HepG2 (cell line): ENCODE measurements around the gene TCTA. TPM values are rescaled to one million over a fixed set of nuclear protein-coding genes. Genes with fewer than 3 reads are reported as not detected.
A peak's percentile ranks its signal among the peaks of the same experiment; 100 is the strongest.

Experiments used
- ARNT2 ChIP-seq: sonication (generic); formaldehyde crosslinking; IDR thresholded peaks from 2 replicates; pipeline ENCODE4 v1.8.0; 2022; ENCODE audit warnings: mild to moderate bottlenecking, low read depth, missing genetic modification reagents, moderate library complexity
- ELF1 ChIP-seq: sonication (generic); formaldehyde crosslinking; IDR thresholded peaks from 2 replicates; pipeline ENCODE4 v1.4.0; 2020; ENCODE audit warnings: missing genetic modification reagents
- ETV6 ChIP-seq: sonication (generic); formaldehyde crosslinking; conservative IDR thresholded peaks from 2 replicates; pipeline ENCODE4 v1.4.0; 2020; ENCODE audit warnings: missing genetic modification reagents
- IKZF1 ChIP-seq: fragments of 450-650 bp; IDR thresholded peaks from 2 replicates; pipeline ENCODE4 v1.7.1; 2016
- ZMYM4 ChIP-seq: sonication (generic); formaldehyde crosslinking; IDR thresholded peaks from 2 replicates; pipeline ENCODE4 v1.8.1; 2023; ENCODE audit warnings: mild to moderate bottlenecking, missing genetic modification reagents
- ZNF24 ChIP-seq: fragments of 450-650 bp; IDR thresholded peaks from 2 replicates; pipeline ENCODE4 v1.6.1; 2017; ENCODE audit warnings: antibody characterized with exemption, mild to moderate bottlenecking
- ZNF790 ChIP-seq: sonication (generic); formaldehyde crosslinking; IDR thresholded peaks from 2 replicates; pipeline ENCODE4 v1.8.0; 2022; ENCODE audit warnings: missing genetic modification reagents, mild to moderate bottlenecking, borderline replicate concordance
- ZSCAN30 ChIP-seq: sonication (generic); formaldehyde crosslinking; IDR thresholded peaks from 2 replicates; pipeline ENCODE4 v1.5.0; 2020; ENCODE audit warnings: mild to moderate bottlenecking, missing genetic modification reagents
- polyA plus RNA-seq, 8 experiments: library from polyadenylated mRNA; depleted of rRNA in 3 of 8; stranded (reverse) in 7 of 8; unstranded in 1 of 8; fragments of >200 nt; fragmentation: Illumina TruSeq in 4 of 8; extraction: Trizol in 4 of 8; gene quantifications; 2 replicates each; pipeline versions ENCODE4 v1.2.1 to v1.2.3, GENCODE V29; 2011 to 2016; ENCODE audit warnings: low read depth in 4 of 8, missing spikeins in 1 of 8, mixed read lengths in 1 of 8; ENCODE audit not compliant: insufficient read depth in 1 of 8
- total RNA-seq, 5 experiments: library from RNA; depleted of rRNA; stranded (reverse); fragments of >200 nt; fragmentation: Illumina TruSeq; extraction: Trizol; gene quantifications; 2 replicates each; pipeline ENCODE4 v1.2.3, GENCODE V29; 2016; ENCODE audit warnings: low read depth in 1 of 5
- TF ChIP-seq, protein P1 (sequence below): sonication (generic); formaldehyde crosslinking; IDR thresholded peaks from 2 replicates; pipeline ENCODE4 v1.9.0; 2022; ENCODE audit warnings: low read depth, missing genetic modification reagents
- TF ChIP-seq, protein P2 (sequence below): sonication (generic); formaldehyde crosslinking; IDR thresholded peaks from 2 replicates; pipeline ENCODE4 v1.5.1; 2020; ENCODE audit warnings: missing genetic modification reagents, mild to moderate bottlenecking, borderline replicate concordance
- TF ChIP-seq, protein P3 (sequence below): sonication (generic); formaldehyde crosslinking; IDR thresholded peaks from 2 replicates; pipeline ENCODE4 v1.4.0; 2020; ENCODE audit warnings: mild to moderate bottlenecking, missing genetic modification reagents
- TF ChIP-seq, protein P4 (sequence below): sonication (generic); formaldehyde crosslinking; IDR thresholded peaks from 2 replicates; pipeline ENCODE4 v1.5.0; 2020; ENCODE audit warnings: mild to moderate bottlenecking, missing genetic modification reagents, borderline replicate concordance

TCTA gene
- total and polyA plus RNA-seq, 2 of the 13 experiments (the other 11 are each of a cell fraction or from before 2014, with no cell fraction given): 8.3 to 13.2 TPM

DNA sequence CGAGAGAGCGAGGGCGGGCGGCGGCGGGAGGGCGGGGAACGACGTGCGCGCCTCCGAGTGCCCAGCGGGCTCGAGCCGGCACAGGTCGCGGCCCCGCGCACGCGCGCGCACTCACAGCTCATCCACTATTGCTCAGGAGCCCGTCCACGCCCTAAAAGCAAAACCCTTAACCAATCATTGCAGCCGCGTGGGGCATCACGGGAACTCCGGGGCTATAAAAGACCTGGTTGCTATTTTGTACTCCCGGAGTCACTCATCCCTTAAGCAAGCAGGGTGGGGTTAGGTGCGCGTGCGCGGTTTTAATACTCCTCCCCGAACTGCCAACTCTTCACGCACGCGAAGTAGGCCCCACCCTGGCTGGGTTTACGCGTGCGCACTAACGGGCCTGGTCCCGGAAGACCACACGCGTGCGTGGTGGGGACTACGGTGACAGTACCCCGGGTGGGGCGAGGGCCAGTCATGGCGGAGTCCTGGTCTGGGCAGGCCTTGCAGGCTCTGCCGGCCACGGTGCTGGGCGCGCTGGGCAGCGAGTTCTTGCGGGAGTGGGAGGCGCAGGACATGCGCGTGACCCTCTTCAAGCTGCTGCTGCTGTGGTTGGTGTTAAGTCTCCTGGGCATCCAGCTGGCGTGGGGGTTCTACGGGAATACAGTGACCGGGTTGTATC is at the start of gene TCTA, which contains the start of gene RHOA (continued):
- TF ChIP-seq, protein P1, sequence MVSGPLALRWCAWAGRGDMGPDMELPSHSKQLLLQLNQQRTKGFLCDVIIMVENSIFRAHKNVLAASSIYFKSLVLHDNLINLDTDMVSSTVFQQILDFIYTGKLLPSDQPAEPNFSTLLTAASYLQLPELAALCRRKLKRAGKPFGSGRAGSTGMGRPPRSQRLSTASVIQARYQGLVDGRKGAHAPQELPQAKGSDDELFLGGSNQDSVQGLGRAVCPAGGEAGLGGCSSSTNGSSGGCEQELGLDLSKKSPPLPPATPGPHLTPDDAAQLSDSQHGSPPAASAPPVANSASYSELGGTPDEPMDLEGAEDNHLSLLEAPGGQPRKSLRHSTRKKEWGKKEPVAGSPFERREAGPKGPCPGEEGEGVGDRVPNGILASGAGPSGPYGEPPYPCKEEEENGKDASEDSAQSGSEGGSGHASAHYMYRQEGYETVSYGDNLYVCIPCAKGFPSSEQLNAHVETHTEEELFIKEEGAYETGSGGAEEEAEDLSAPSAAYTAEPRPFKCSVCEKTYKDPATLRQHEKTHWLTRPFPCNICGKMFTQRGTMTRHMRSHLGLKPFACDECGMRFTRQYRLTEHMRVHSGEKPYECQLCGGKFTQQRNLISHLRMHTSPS (CRISPR knock-in tag): no peak
- TF ChIP-seq ZSCAN30 (CRISPR knock-in tag) (no peak), IKZF1 (no peak), ZMYM4 (CRISPR knock-in tag) (peak; percentile 92), ZNF790 (0 out of 2 replicates have a peak, but pooled peaks have one; percentile 11), ELF1 (CRISPR knock-in tag) (peak; percentile 88), ARNT2 (peak; percentile 62; the same call in 1 of the 2 replicates), ETV6 (CRISPR knock-in tag) (no peak; the same call in 1 of the 2 replicates), ZNF24 (no peak)
- TF ChIP-seq, protein P2, sequence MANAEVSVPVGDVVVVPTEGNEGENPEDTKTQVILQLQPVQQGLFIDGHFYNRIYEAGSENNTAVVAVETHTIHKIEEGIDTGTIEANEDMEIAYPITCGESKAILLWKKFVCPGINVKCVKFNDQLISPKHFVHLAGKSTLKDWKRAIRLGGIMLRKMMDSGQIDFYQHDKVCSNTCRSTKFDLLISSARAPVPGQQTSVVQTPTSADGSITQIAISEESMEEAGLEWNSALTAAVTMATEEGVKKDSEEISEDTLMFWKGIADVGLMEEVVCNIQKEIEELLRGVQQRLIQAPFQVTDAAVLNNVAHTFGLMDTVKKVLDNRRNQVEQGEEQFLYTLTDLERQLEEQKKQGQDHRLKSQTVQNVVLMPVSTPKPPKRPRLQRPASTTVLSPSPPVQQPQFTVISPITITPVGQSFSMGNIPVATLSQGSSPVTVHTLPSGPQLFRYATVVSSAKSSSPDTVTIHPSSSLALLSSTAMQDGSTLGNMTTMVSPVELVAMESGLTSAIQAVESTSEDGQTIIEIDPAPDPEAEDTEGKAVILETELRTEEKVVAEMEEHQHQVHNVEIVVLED (CRISPR knock-in tag): peak; percentile 89
- TF ChIP-seq, protein P3, sequence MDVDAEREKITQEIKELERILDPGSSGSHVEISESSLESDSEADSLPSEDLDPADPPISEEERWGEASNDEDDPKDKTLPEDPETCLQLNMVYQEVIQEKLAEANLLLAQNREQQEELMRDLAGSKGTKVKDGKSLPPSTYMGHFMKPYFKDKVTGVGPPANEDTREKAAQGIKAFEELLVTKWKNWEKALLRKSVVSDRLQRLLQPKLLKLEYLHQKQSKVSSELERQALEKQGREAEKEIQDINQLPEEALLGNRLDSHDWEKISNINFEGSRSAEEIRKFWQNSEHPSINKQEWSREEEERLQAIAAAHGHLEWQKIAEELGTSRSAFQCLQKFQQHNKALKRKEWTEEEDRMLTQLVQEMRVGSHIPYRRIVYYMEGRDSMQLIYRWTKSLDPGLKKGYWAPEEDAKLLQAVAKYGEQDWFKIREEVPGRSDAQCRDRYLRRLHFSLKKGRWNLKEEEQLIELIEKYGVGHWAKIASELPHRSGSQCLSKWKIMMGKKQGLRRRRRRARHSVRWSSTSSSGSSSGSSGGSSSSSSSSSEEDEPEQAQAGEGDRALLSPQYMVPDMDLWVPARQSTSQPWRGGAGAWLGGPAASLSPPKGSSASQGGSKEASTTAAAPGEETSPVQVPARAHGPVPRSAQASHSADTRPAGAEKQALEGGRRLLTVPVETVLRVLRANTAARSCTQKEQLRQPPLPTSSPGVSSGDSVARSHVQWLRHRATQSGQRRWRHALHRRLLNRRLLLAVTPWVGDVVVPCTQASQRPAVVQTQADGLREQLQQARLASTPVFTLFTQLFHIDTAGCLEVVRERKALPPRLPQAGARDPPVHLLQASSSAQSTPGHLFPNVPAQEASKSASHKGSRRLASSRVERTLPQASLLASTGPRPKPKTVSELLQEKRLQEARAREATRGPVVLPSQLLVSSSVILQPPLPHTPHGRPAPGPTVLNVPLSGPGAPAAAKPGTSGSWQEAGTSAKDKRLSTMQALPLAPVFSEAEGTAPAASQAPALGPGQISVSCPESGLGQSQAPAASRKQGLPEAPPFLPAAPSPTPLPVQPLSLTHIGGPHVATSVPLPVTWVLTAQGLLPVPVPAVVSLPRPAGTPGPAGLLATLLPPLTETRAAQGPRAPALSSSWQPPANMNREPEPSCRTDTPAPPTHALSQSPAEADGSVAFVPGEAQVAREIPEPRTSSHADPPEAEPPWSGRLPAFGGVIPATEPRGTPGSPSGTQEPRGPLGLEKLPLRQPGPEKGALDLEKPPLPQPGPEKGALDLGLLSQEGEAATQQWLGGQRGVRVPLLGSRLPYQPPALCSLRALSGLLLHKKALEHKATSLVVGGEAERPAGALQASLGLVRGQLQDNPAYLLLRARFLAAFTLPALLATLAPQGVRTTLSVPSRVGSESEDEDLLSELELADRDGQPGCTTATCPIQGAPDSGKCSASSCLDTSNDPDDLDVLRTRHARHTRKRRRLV (CRISPR knock-in tag): peak; percentile 92
- TF ChIP-seq, protein P4, sequence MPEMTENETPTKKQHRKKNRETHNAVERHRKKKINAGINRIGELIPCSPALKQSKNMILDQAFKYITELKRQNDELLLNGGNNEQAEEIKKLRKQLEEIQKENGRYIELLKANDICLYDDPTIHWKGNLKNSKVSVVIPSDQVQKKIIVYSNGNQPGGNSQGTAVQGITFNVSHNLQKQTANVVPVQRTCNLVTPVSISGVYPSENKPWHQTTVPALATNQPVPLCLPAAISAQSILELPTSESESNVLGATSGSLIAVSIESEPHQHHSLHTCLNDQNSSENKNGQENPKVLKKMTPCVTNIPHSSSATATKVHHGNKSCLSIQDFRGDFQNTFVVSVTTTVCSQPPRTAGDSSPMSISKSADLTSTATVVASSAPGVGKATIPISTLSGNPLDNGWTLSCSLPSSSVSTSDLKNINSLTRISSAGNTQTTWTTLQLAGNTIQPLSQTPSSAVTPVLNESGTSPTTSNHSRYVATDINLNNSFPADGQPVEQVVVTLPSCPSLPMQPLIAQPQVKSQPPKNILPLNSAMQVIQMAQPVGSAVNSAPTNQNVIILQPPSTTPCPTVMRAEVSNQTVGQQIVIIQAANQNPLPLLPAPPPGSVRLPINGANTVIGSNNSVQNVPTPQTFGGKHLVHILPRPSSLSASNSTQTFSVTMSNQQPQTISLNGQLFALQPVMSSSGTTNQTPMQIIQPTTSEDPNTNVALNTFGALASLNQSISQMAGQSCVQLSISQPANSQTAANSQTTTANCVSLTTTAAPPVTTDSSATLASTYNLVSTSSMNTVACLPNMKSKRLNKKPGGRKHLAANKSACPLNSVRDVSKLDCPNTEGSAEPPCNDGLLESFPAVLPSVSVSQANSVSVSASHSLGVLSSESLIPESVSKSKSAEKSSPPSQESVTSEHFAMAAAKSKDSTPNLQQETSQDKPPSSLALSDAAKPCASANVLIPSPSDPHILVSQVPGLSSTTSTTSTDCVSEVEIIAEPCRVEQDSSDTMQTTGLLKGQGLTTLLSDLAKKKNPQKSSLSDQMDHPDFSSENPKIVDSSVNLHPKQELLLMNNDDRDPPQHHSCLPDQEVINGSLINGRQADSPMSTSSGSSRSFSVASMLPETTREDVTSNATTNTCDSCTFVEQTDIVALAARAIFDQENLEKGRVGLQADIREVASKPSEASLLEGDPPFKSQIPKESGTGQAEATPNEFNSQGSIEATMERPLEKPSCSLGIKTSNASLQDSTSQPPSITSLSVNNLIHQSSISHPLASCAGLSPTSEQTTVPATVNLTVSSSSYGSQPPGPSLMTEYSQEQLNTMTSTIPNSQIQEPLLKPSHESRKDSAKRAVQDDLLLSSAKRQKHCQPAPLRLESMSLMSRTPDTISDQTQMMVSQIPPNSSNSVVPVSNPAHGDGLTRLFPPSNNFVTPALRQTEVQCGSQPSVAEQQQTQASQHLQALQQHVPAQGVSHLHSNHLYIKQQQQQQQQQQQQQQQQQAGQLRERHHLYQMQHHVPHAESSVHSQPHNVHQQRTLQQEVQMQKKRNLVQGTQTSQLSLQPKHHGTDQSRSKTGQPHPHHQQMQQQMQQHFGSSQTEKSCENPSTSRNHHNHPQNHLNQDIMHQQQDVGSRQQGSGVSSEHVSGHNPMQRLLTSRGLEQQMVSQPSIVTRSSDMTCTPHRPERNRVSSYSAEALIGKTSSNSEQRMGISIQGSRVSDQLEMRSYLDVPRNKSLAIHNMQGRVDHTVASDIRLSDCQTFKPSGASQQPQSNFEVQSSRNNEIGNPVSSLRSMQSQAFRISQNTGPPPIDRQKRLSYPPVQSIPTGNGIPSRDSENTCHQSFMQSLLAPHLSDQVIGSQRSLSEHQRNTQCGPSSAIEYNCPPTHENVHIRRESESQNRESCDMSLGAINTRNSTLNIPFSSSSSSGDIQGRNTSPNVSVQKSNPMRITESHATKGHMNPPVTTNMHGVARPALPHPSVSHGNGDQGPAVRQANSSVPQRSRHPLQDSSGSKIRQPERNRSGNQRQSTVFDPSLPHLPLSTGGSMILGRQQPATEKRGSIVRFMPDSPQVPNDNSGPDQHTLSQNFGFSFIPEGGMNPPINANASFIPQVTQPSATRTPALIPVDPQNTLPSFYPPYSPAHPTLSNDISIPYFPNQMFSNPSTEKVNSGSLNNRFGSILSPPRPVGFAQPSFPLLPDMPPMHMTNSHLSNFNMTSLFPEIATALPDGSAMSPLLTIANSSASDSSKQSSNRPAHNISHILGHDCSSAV (CRISPR knock-in tag): no peak; the same call in 1 of the 2 replicates
